Nephron progenitor cell (in vitro differentiated cells): ENCODE measurements around the gene LYPD3.

Experiments used
- DNase-seq: peaks from one replicate; pipeline ENCODE4 v3.0.0; 2021
- H3K27ac Mint-ChIP-seq: 2 replicates; pipeline ENCODE4 v1.8.0; 2021; ENCODE audit warnings: mild to moderate bottlenecking, moderate library complexity, mixed read lengths
- H3K27me3 Mint-ChIP-seq: 2 replicates; pipeline ENCODE4 v1.8.0; 2021; ENCODE audit warnings: mild to moderate bottlenecking, low read depth, mixed read lengths; ENCODE audit not compliant: poor library complexity
- H3K36me3 Mint-ChIP-seq: 2 replicates; pipeline ENCODE4 v1.8.0; 2021; ENCODE audit warnings: low read depth, mixed read lengths
- H3K4me1 Mint-ChIP-seq: 2 replicates; pipeline ENCODE4 v1.8.0; 2021; ENCODE audit warnings: mixed read lengths
- H3K4me3 Mint-ChIP-seq: 2 replicates; pipeline ENCODE4 v1.8.0; 2021; ENCODE audit warnings: mild to moderate bottlenecking, moderate library complexity, mixed read lengths
- H3K9me3 Mint-ChIP-seq: 2 replicates; pipeline ENCODE4 v1.8.0; 2021; ENCODE audit warnings: mild to moderate bottlenecking, moderate library complexity, mixed read lengths
- CTCF ChIP-seq: fragments of 200-600 bp; sonication (generic); IDR thresholded peaks from 2 replicates; pipeline ENCODE4 v1.5.0; 2021; ENCODE audit warnings: antibody characterized with exemption

The LYPD3 gene

GRCh38 chr19:43483281-43483680 lies 17.9 kb upstream of the LYPD3 start:
- peaks cover 6% of the 10 kb centered on the region for H3K27me3 Mint-ChIP-seq
- peaks cover 1% of the 10 kb centered on the region for H3K36me3 Mint-ChIP-seq
- no peaks in the 10 kb centered on the region for H3K9me3 Mint-ChIP-seq
- no peak overlapping the region for H3K4me3 Mint-ChIP-seq
- no peak overlapping the region for H3K27ac Mint-ChIP-seq
- no peak for DNase-seq
- peaks cover 5% of the 10 kb centered on the region for H3K4me1 Mint-ChIP-seq
- TF ChIP-seq CTCF: no peak

- TF ChIP-seq CTCF: no peak
- peaks cover 1% of the 10 kb centered on the region for H3K27me3 Mint-ChIP-seq
- no peaks in the 10 kb centered on the region for H3K9me3 Mint-ChIP-seq
- peak overlapping the region; percentile 95 for H3K27ac Mint-ChIP-seq
- DNase-seq: no peak
- H3K4me1 Mint-ChIP-seq: peaks cover 5% of the 10 kb centered on the region
- H3K4me3 Mint-ChIP-seq: no peak overlapping the region
- peaks cover 6% of the 10 kb centered on the region for H3K36me3 Mint-ChIP-seq
Observed at GRCh38 chr19:43482193-43482592, 16.8 kb upstream of the LYPD3 start.

- Mint-ChIP-seq H3K4me3 (no peak overlapping the region), H3K9me3 (no peaks in the 10 kb centered on the region), H3K4me1 (peaks cover 5% of the 10 kb centered on the region), H3K36me3 (peaks cover 10% of the 10 kb centered on the region), H3K27ac (peak overlapping the region; percentile 79), H3K27me3 (no peaks in the 10 kb centered on the region)
- no peak for DNase-seq
- no peak for TF ChIP-seq CTCF
Observed at GRCh38 chr19:43481701-43482100, 16.3 kb upstream of the LYPD3 start.

GRCh38 chr19:43480574-43480973 lies 15.2 kb upstream of the LYPD3 start:
- Mint-ChIP-seq H3K27ac (no peak overlapping the region), H3K36me3 (peaks cover 11% of the 10 kb centered on the region), H3K4me1 (peaks cover 2% of the 10 kb centered on the region), H3K9me3 (no peaks in the 10 kb centered on the region), H3K27me3 (no peaks in the 10 kb centered on the region), H3K4me3 (no peak overlapping the region)
- DNase-seq: no peak
- no peak for TF ChIP-seq CTCF

GRCh38 chr19:43479961-43480561 lies 14.7 kb upstream of the LYPD3 start:
- Mint-ChIP-seq H3K27me3 (no peaks in the 10 kb centered on the region), H3K27ac (no peak overlapping the region), H3K4me1 (peaks cover 7% of the 10 kb centered on the region), H3K36me3 (peaks cover 15% of the 10 kb centered on the region), H3K9me3 (no peaks in the 10 kb centered on the region), H3K4me3 (no peak overlapping the region)
- DNase-seq: no peak
- TF ChIP-seq CTCF: no peak

GRCh38 chr19:43479226-43479625 lies 13.8 kb upstream of the LYPD3 start:
- peaks cover 15% of the 10 kb centered on the region for H3K36me3 Mint-ChIP-seq
- peaks cover 12% of the 10 kb centered on the region for H3K4me1 Mint-ChIP-seq
- no peak for DNase-seq
- no peak overlapping the region for H3K27ac Mint-ChIP-seq
- no peaks in the 10 kb centered on the region for H3K9me3 Mint-ChIP-seq
- TF ChIP-seq CTCF: no peak
- H3K4me3 Mint-ChIP-seq: no peak overlapping the region
- no peaks in the 10 kb centered on the region for H3K27me3 Mint-ChIP-seq
